GM12878 (cell line): ENCODE results near the gene RPL10A. TPM values are rescaled to one million over a fixed set of nuclear protein-coding genes. Genes with fewer than 3 reads are reported as not detected.

Experiments used
- CBFB ChIP-seq: IDR thresholded peaks from 2 replicates; pipeline ENCODE4 v1.6.1; 2016; ENCODE audit warnings: antibody characterized with exemption, low read depth
- CHD4 ChIP-seq: fragments of 200-600 bp; sonication (generic); IDR thresholded peaks from 2 replicates; pipeline ENCODE4 v1.6.1; 2016; ENCODE audit warnings: mild to moderate bottlenecking
- CREB1 ChIP-seq: IDR thresholded peaks from 2 replicates; pipeline ENCODE4 v1.6.1; 2012; ENCODE audit warnings: low read depth, mild to moderate bottlenecking, inconsistent platforms
- CREM ChIP-seq: IDR thresholded peaks from 2 replicates; pipeline ENCODE4 v1.6.1; 2014; ENCODE audit warnings: antibody characterized with exemption, low read depth
- DPF2 ChIP-seq: fragments of 450-650 bp; IDR thresholded peaks from 2 replicates; pipeline ENCODE4 v1.6.1; 2017; ENCODE audit warnings: mild to moderate bottlenecking
- ESRRA ChIP-seq: IDR thresholded peaks from 2 replicates; pipeline ENCODE4 v1.6.1; 2012; ENCODE audit warnings: mild to moderate bottlenecking, low read length, improper control_type of control experiment
- HCFC1 ChIP-seq: fragments of 150-350 bp; IDR thresholded peaks from 2 replicates; pipeline ENCODE4 v1.6.1; 2014; ENCODE audit warnings: low read length
- IRF3 ChIP-seq: fragments of 450-650 bp; IDR thresholded peaks from 2 replicates; pipeline ENCODE4 v1.6.1; 2014; ENCODE audit warnings: mild to moderate bottlenecking
- JUNB ChIP-seq: IDR thresholded peaks from 2 replicates; pipeline ENCODE4 v1.6.1; 2016; ENCODE audit warnings: antibody characterized with exemption, mild to moderate bottlenecking
- MTA3 ChIP-seq: IDR thresholded peaks from 2 replicates; pipeline ENCODE4 v1.6.1; 2012; ENCODE audit warnings: low read length, inconsistent platforms, borderline replicate concordance
- NFIC ChIP-seq: IDR thresholded peaks from 2 replicates; pipeline ENCODE4 v1.6.1; 2012; ENCODE audit warnings: low read depth, mild to moderate bottlenecking, inconsistent platforms, low read length, moderate library complexity
- NFYB ChIP-seq: IDR thresholded peaks from 2 replicates; pipeline ENCODE4 v1.6.1; 2011; ENCODE audit warnings: low read depth, mild to moderate bottlenecking, low read length, improper control_type of control experiment, moderate library complexity; ENCODE audit not compliant: insufficient read depth
- PAX5 ChIP-seq: IDR thresholded peaks from 2 replicates; pipeline ENCODE4 v1.6.1; 2011; ENCODE audit warnings: low read depth, low read length, borderline replicate concordance
- POLR2A ChIP-seq: IDR thresholded peaks from 2 replicates; pipeline ENCODE4 v1.6.1; 2011; ENCODE audit warnings: low read depth, mild to moderate bottlenecking, low read length
- RUNX3 ChIP-seq: IDR thresholded peaks from 2 replicates; pipeline ENCODE4 v1.6.1; 2012; ENCODE audit warnings: low read length, inconsistent platforms
- SMAD5 ChIP-seq: IDR thresholded peaks from 2 replicates; pipeline ENCODE4 v1.6.1; 2016; ENCODE audit warnings: antibody characterized with exemption, low read depth
- SPI1 ChIP-seq: IDR thresholded peaks from 2 replicates; pipeline ENCODE4 v1.6.1; 2011; ENCODE audit warnings: low read depth, mild to moderate bottlenecking, low read length, moderate library complexity, borderline replicate concordance; ENCODE audit not compliant: insufficient read depth
- SRF ChIP-seq, 2 experiments: IDR thresholded peaks; 2 replicates each; pipeline ENCODE4 v1.6.1; 2011; ENCODE audit warnings: low read depth in 2 of 2, low read length in 2 of 2, mild to moderate bottlenecking in 1 of 2, moderate library complexity in 1 of 2
- STAT3 ChIP-seq: IDR thresholded peaks from 2 replicates; pipeline ENCODE4 v1.6.1; 2011; ENCODE audit warnings: low read depth, low read length, improper control_type of control experiment
- ZBED1 ChIP-seq: IDR thresholded peaks from 2 replicates; pipeline ENCODE4 v1.6.1; 2016; ENCODE audit warnings: borderline replicate concordance
- ZZZ3 ChIP-seq: IDR thresholded peaks from 2 replicates; pipeline ENCODE4 v1.6.1; 2011; ENCODE audit warnings: low read depth; ENCODE audit not compliant: control insufficient read depth, insufficient read length
- polyA plus RNA-seq, 11 experiments: library from polyadenylated mRNA; depleted of rRNA in 4 of 11; unstranded in 6 of 11; stranded (reverse) in 5 of 11; fragments of >200 nt; fragmentation: Nextera tagmentation in 4 of 11; fragmentation: Illumina TruSeq in 1 of 11; extraction: Ambion mirVana in 4 of 11; extraction: Trizol in 1 of 11; gene quantifications; 1 replicate in 1 of 11; 2 replicates in 10 of 11; pipeline versions ENCODE4 v1.2.1 to v1.2.3, GENCODE V29; 2011 to 2016; ENCODE audit warnings: inconsistent platforms in 2 of 11, missing spikeins in 2 of 11, low read depth in 1 of 11
- total RNA-seq, 4 experiments: library from RNA; depleted of rRNA in 3 of 4; stranded (reverse); fragments of >200 nt in 3 of 4; fragmentation: Illumina TruSeq in 1 of 4; extraction: Trizol in 1 of 4; gene quantifications; 2 replicates each; pipeline versions ENCODE4 v1.2.1 to v1.2.3, GENCODE V29; 2013 to 2021
- TF ChIP-seq, protein P1 (sequence below), 3 experiments: IDR thresholded peaks in 2 of 3; conservative IDR thresholded peaks in 1 of 3; 2 replicates each; pipeline ENCODE4 v1.5.1; 2011; ENCODE audit warnings: low read depth in 3 of 3, low read length in 3 of 3, mild to moderate bottlenecking in 3 of 3, control low read depth in 2 of 3, moderate library complexity in 2 of 3, inconsistent platforms in 1 of 3, mixed read lengths in 1 of 3; ENCODE audit not compliant: control insufficient read depth in 2 of 3, insufficient read depth in 1 of 3; ENCODE audit errors: extremely low read depth in 1 of 3
- TF ChIP-seq, protein P2 (sequence below): fragments of 150-350 bp; IDR thresholded peaks from 2 replicates; pipeline ENCODE4 v1.6.1; 2016; ENCODE audit warnings: low read depth, low read length
- TF ChIP-seq, protein P3 (sequence below): fragments of 450-650 bp; IDR thresholded peaks from 2 replicates; pipeline ENCODE4 v1.6.1; 2017; ENCODE audit warnings: mild to moderate bottlenecking

The RPL10A gene
- total and polyA plus RNA-seq, 10 of the 15 experiments (the other 5 are each of a cell fraction or from before 2014, with no cell fraction given): 833 to 4,029 (median 2,795) TPM

GRCh38 chr6:35468181-35468979, at the start of gene RPL10A (continued):
- TF ChIP-seq ESRRA (no peak), CBFB (peak; percentile 100), ZZZ3 (no peak), STAT3 (no peak), SPI1 (no peak), DPF2 (peak; percentile 76), POLR2A (peak; percentile 100), SMAD5 (peak; percentile 99), NFIC (no peak), MTA3 (no peak; the same call in 1 of the 2 replicates), PAX5 (peak; percentile 79; the same call in 1 of the 2 replicates), RUNX3 (peak; percentile 92), JUNB (no peak), HCFC1 (peak; percentile 65), CHD4 (no peak), NFYB (no peak), ZBED1 (peak; percentile 90), SRF (IDR thresholded peaks at IDR 0.05; ENCODE audit: low read depth in 2 of 2, low read length in 2 of 2) (0 out of 4 replicates have a peak, but pooled peaks of 1 of the 2 experiments have one; percentile 4), IRF3 (no peak), CREB1 (peak; percentile 62; the same call in 1 of the 2 replicates), CREM (no peak)
- TF ChIP-seq, protein P1, sequence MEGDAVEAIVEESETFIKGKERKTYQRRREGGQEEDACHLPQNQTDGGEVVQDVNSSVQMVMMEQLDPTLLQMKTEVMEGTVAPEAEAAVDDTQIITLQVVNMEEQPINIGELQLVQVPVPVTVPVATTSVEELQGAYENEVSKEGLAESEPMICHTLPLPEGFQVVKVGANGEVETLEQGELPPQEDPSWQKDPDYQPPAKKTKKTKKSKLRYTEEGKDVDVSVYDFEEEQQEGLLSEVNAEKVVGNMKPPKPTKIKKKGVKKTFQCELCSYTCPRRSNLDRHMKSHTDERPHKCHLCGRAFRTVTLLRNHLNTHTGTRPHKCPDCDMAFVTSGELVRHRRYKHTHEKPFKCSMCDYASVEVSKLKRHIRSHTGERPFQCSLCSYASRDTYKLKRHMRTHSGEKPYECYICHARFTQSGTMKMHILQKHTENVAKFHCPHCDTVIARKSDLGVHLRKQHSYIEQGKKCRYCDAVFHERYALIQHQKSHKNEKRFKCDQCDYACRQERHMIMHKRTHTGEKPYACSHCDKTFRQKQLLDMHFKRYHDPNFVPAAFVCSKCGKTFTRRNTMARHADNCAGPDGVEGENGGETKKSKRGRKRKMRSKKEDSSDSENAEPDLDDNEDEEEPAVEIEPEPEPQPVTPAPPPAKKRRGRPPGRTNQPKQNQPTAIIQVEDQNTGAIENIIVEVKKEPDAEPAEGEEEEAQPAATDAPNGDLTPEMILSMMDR (IDR thresholded peaks at IDR 0.05 in 2 of 3, conservative IDR thresholded peaks at IDR 0.05 in 1 of 3; ENCODE audit: control insufficient read depth in 2 of 3, extremely low read depth in 1 of 3, insufficient read depth in 1 of 3, low read depth in 3 of 3, low read length in 3 of 3): peak; percentile 98 to 100 (median 99); a peak in 5 of 6 replicates
- TF ChIP-seq, protein P2, sequence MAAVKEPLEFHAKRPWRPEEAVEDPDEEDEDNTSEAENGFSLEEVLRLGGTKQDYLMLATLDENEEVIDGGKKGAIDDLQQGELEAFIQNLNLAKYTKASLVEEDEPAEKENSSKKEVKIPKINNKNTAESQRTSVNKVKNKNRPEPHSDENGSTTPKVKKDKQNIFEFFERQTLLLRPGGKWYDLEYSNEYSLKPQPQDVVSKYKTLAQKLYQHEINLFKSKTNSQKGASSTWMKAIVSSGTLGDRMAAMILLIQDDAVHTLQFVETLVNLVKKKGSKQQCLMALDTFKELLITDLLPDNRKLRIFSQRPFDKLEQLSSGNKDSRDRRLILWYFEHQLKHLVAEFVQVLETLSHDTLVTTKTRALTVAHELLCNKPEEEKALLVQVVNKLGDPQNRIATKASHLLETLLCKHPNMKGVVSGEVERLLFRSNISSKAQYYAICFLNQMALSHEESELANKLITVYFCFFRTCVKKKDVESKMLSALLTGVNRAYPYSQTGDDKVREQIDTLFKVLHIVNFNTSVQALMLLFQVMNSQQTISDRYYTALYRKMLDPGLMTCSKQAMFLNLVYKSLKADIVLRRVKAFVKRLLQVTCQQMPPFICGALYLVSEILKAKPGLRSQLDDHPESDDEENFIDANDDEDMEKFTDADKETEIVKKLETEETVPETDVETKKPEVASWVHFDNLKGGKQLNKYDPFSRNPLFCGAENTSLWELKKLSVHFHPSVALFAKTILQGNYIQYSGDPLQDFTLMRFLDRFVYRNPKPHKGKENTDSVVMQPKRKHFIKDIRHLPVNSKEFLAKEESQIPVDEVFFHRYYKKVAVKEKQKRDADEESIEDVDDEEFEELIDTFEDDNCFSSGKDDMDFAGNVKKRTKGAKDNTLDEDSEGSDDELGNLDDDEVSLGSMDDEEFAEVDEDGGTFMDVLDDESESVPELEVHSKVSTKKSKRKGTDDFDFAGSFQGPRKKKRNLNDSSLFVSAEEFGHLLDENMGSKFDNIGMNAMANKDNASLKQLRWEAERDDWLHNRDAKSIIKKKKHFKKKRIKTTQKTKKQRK: no peak
- TF ChIP-seq, protein P3, sequence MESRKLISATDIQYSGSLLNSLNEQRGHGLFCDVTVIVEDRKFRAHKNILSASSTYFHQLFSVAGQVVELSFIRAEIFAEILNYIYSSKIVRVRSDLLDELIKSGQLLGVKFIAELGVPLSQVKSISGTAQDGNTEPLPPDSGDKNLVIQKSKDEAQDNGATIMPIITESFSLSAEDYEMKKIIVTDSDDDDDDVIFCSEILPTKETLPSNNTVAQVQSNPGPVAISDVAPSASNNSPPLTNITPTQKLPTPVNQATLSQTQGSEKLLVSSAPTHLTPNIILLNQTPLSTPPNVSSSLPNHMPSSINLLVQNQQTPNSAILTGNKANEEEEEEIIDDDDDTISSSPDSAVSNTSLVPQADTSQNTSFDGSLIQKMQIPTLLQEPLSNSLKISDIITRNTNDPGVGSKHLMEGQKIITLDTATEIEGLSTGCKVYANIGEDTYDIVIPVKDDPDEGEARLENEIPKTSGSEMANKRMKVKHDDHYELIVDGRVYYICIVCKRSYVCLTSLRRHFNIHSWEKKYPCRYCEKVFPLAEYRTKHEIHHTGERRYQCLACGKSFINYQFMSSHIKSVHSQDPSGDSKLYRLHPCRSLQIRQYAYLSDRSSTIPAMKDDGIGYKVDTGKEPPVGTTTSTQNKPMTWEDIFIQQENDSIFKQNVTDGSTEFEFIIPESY: peak; percentile 4; the same call in 1 of the 2 replicates
